ENCODE data around the gene EIF4G3.
"Not testable (repeated sequence)": the region's sequence is repeated elsewhere in the genome, so short reads cannot be mapped to it uniquely, and the experiment has no call there.

The EIF4G3 gene

GRCh38 chr1:20947409-20947808, 229.3 kb downstream of the EIF4G3 start:
- Mint-ChIP-seq H3K36me3 (peaks cover 36% of the 10 kb centered on the region), H3K27me3 (no peaks in the 10 kb centered on the region), H3K4me3 (no peak overlapping the region), H3K4me1 (peaks cover 7% of the 10 kb centered on the region), H3K9me3 (no peaks in the 10 kb centered on the region), H3K27ac (no peak overlapping the region)
- no peak for ATAC-seq

- ATAC-seq = no peak
- H3K27me3 Mint-ChIP-seq = no peaks in the 10 kb centered on the region
- H3K4me3 Mint-ChIP-seq = no peak overlapping the region
- peaks cover 36% of the 10 kb centered on the region for H3K36me3 Mint-ChIP-seq
- H3K4me1 Mint-ChIP-seq = peaks cover 25% of the 10 kb centered on the region
- no peaks in the 10 kb centered on the region for H3K9me3 Mint-ChIP-seq
- no peak overlapping the region for H3K27ac Mint-ChIP-seq
These were observed 240.1 kb downstream of the EIF4G3 start for GRCh38 chr1:20936621-20937020.

- H3K27me3 Mint-ChIP-seq = no peaks in the 10 kb centered on the region
- H3K27ac Mint-ChIP-seq = no peak overlapping the region
- no peaks in the 10 kb centered on the region for H3K9me3 Mint-ChIP-seq
- no peak for ATAC-seq
- H3K4me3 Mint-ChIP-seq = no peak overlapping the region
- H3K36me3 Mint-ChIP-seq = peaks cover 33% of the 10 kb centered on the region
- H3K4me1 Mint-ChIP-seq = peaks cover 25% of the 10 kb centered on the region
These were observed 240.5 kb downstream of the EIF4G3 start for GRCh38 chr1:20936216-20936615.

GRCh38 chr1:20935717-20936116, 241.0 kb downstream of the EIF4G3 start:
- no peaks in the 10 kb centered on the region for H3K9me3 Mint-ChIP-seq
- no peak overlapping the region for H3K4me3 Mint-ChIP-seq
- ATAC-seq = no peak
- no peaks in the 10 kb centered on the region for H3K27me3 Mint-ChIP-seq
- peaks cover 25% of the 10 kb centered on the region for H3K4me1 Mint-ChIP-seq
- H3K36me3 Mint-ChIP-seq = peaks cover 34% of the 10 kb centered on the region
- H3K27ac Mint-ChIP-seq = no peak overlapping the region

- H3K27me3 Mint-ChIP-seq = no peaks in the 10 kb centered on the region
- H3K27ac Mint-ChIP-seq = peak overlapping the region; percentile 68
- ATAC-seq = peak; percentile 83
- H3K9me3 Mint-ChIP-seq = no peaks in the 10 kb centered on the region
- peak overlapping the region; percentile 54 for H3K4me3 Mint-ChIP-seq
- peaks cover 48% of the 10 kb centered on the region for H3K36me3 Mint-ChIP-seq
- H3K4me1 Mint-ChIP-seq = peaks cover 37% of the 10 kb centered on the region
These were observed 244.2 kb downstream of the EIF4G3 start for GRCh38 chr1:20932437-20932977.

GRCh38 chr1:20931930-20932436, 244.7 kb downstream of the EIF4G3 start:
- Mint-ChIP-seq H3K9me3 (no peaks in the 10 kb centered on the region), H3K36me3 (peaks cover 49% of the 10 kb centered on the region), H3K27ac (peak overlapping the region; percentile 68), H3K27me3 (no peaks in the 10 kb centered on the region), H3K4me1 (peaks cover 37% of the 10 kb centered on the region), H3K4me3 (peak overlapping the region; percentile 54)
- no peak for ATAC-seq

GRCh38 chr1:20930427-20930826, 246.3 kb downstream of the EIF4G3 start:
- no peak overlapping the region for H3K27ac Mint-ChIP-seq
- no peak for ATAC-seq
- peaks cover 44% of the 10 kb centered on the region for H3K4me1 Mint-ChIP-seq
- H3K36me3 Mint-ChIP-seq = peaks cover 41% of the 10 kb centered on the region
- H3K27me3 Mint-ChIP-seq = no peaks in the 10 kb centered on the region
- H3K4me3 Mint-ChIP-seq = no peak overlapping the region
- H3K9me3 Mint-ChIP-seq = no peaks in the 10 kb centered on the region

- H3K4me1 Mint-ChIP-seq = peaks cover 31% of the 10 kb centered on the region
- H3K36me3 Mint-ChIP-seq = peaks cover 29% of the 10 kb centered on the region
- no peak overlapping the region for H3K4me3 Mint-ChIP-seq
- ATAC-seq = no peak
- no peaks in the 10 kb centered on the region for H3K27me3 Mint-ChIP-seq
- no peak overlapping the region for H3K27ac Mint-ChIP-seq
- H3K9me3 Mint-ChIP-seq = no peaks in the 10 kb centered on the region
These were observed 248.6 kb downstream of the EIF4G3 start for GRCh38 chr1:20928146-20928545.

GRCh38 chr1:20921285-20921684, 255.4 kb downstream of the EIF4G3 start:
- ATAC-seq = no peak
- Mint-ChIP-seq H3K4me3 (no peak overlapping the region), H3K36me3 (peaks cover 7% of the 10 kb centered on the region), H3K4me1 (peaks cover 7% of the 10 kb centered on the region), H3K27me3 (no peaks in the 10 kb centered on the region), H3K9me3 (no peaks in the 10 kb centered on the region), H3K27ac (no peak overlapping the region)

GRCh38 chr1:20913242-20913641, 263.5 kb downstream of the EIF4G3 start:
- H3K36me3 Mint-ChIP-seq = peaks cover 25% of the 10 kb centered on the region
- H3K4me3 Mint-ChIP-seq = no peak overlapping the region
- H3K27ac Mint-ChIP-seq = no peak overlapping the region
- no peak for ATAC-seq
- H3K9me3 Mint-ChIP-seq = no peaks in the 10 kb centered on the region
- no peaks in the 10 kb centered on the region for H3K4me1 Mint-ChIP-seq
- H3K27me3 Mint-ChIP-seq = no peaks in the 10 kb centered on the region

- not testable (repeated sequence) for ATAC-seq, H3K27me3 Mint-ChIP-seq, H3K9me3 Mint-ChIP-seq, H3K4me1 Mint-ChIP-seq, H3K4me3 Mint-ChIP-seq, H3K27ac Mint-ChIP-seq
- H3K36me3 Mint-ChIP-seq = peaks cover 28% of the 10 kb centered on the region
These were observed 269.2 kb downstream of the EIF4G3 start for GRCh38 chr1:20907526-20907925.

GRCh38 chr1:20903437-20903836, 273.3 kb downstream of the EIF4G3 start:
- no peaks in the 10 kb centered on the region for H3K4me1 Mint-ChIP-seq
- peaks cover 29% of the 10 kb centered on the region for H3K36me3 Mint-ChIP-seq
- H3K4me3 Mint-ChIP-seq = no peak overlapping the region
- no peaks in the 10 kb centered on the region for H3K9me3 Mint-ChIP-seq
- H3K27me3 Mint-ChIP-seq = no peaks in the 10 kb centered on the region
- no peak for ATAC-seq
- H3K27ac Mint-ChIP-seq = no peak overlapping the region

- Mint-ChIP-seq H3K27ac (peak overlapping the region; percentile 39), H3K9me3 (no peaks in the 10 kb centered on the region), H3K4me1 (no peaks in the 10 kb centered on the region), H3K36me3 (peaks cover 21% of the 10 kb centered on the region), H3K4me3 (no peak overlapping the region), H3K27me3 (no peaks in the 10 kb centered on the region)
- ATAC-seq = no peak
These were observed 276.6 kb downstream of the EIF4G3 start for GRCh38 chr1:20900056-20900455.

GRCh38 chr1:20899154-20899972, 277.3 kb downstream of the EIF4G3 start:
- no peaks in the 10 kb centered on the region for H3K9me3 Mint-ChIP-seq
- ATAC-seq = no peak
- no peak overlapping the region for H3K27ac Mint-ChIP-seq
- H3K4me3 Mint-ChIP-seq = no peak overlapping the region
- no peaks in the 10 kb centered on the region for H3K27me3 Mint-ChIP-seq
- H3K36me3 Mint-ChIP-seq = peaks cover 27% of the 10 kb centered on the region
- no peaks in the 10 kb centered on the region for H3K4me1 Mint-ChIP-seq

GRCh38 chr1:20896826-20897225, 279.9 kb downstream of the EIF4G3 start:
- Mint-ChIP-seq H3K36me3 (peaks cover 41% of the 10 kb centered on the region), H3K27ac (no peak overlapping the region), H3K27me3 (no peaks in the 10 kb centered on the region), H3K4me3 (no peak overlapping the region), H3K9me3 (no peaks in the 10 kb centered on the region), H3K4me1 (no peaks in the 10 kb centered on the region)
- ATAC-seq = no peak

- Mint-ChIP-seq H3K4me1 (no peaks in the 10 kb centered on the region), H3K9me3 (no peaks in the 10 kb centered on the region), H3K4me3 (no peak overlapping the region), H3K27me3 (no peaks in the 10 kb centered on the region), H3K36me3 (peaks cover 30% of the 10 kb centered on the region), H3K27ac (no peak overlapping the region)
- ATAC-seq = no peak
These were observed 282.8 kb downstream of the EIF4G3 start for GRCh38 chr1:20893931-20894330.
